22Rv1 (cell line): ENCODE results near the gene INPP5A.

Experiments used
- CTCF ChIP-seq: fragments of 450-650 bp; IDR thresholded peaks from 2 replicates; pipeline ENCODE4 v1.5.1; 2017; ENCODE audit warnings: mild to moderate bottlenecking
- ZFX ChIP-seq: fragments of 450-650 bp; IDR thresholded peaks from 2 replicates; pipeline ENCODE4 v1.6.1; 2017; ENCODE audit warnings: antibody characterized with exemption, borderline replicate concordance

GRCh38 chr10:132654121-132654571 is 116.6 kb downstream of the INPP5A start:
- no peak for TF ChIP-seq CTCF
- TF ChIP-seq ZFX: no peak
